ENCODE results near the gene COIL. TPM values are rescaled to one million over a fixed set of nuclear protein-coding genes. Genes with fewer than 3 reads are reported as not detected.

COIL gene
- total and polyA plus RNA-seq, 2 experiments from 2014 or later = 10.5 to 10.9 TPM

- H3F3A ChIP-seq (ENCODE audit: insufficient read depth) = peaks cover 4% of the 10 kb centered on the region; the same call in 1 of the 2 replicates
- peaks cover 13% of the 10 kb centered on the region; the same call in 1 of the 2 replicates for H3K79me2 ChIP-seq (ENCODE audit: insufficient read depth)
- no peaks in the 10 kb centered on the region for H4K20me1 ChIP-seq (ENCODE audit: insufficient read depth)
- H3K4me3 ChIP-seq = no peak overlapping the region
- in situ Hi-C loops (cut with MboI) = no loop called here
- peaks cover 13% of the 10 kb centered on the region; the same call in 1 of the 2 replicates for H3K4me1 ChIP-seq (ENCODE audit: insufficient read depth)
- no peaks in the 10 kb centered on the region for H3K9me2 ChIP-seq (ENCODE audit: insufficient read depth)
- H3K27ac ChIP-seq = no peak overlapping the region
- peaks cover 32% of the 10 kb centered on the region; the same call in 1 of the 2 replicates for H3K36me3 ChIP-seq (ENCODE audit: low read depth)
- H3K9me3 ChIP-seq (ENCODE audit: low read depth) = no peaks in the 10 kb centered on the region
- no peak overlapping the region for H3K9ac ChIP-seq
- no peaks in the 10 kb centered on the region for H3K27me3 ChIP-seq (replicated peaks; ENCODE audit: insufficient read depth)
- DNase-seq = no peak
- no peak overlapping the region for H3K4me2 ChIP-seq (ENCODE audit: unreplicated experiment)
- WGBS, 2 experiments (ENCODE audit: low coverage in 1 of 2, low lambda C conversion rate in 2 of 2, missing lambda C conversion rate in 2 of 2) = 67% methylated on average over 9 of the region's 9 CpGs
- TF ChIP-seq EZH2phosphoT487 (IDR thresholded peaks at IDR 0.05; ENCODE audit: insufficient read depth, low read depth) (no peak), EZH2 (IDR thresholded peaks at IDR 0.05; ENCODE audit: insufficient read depth, poor library complexity, severe bottlenecking) (no peak)
- H2AFZ ChIP-seq = no peak overlapping the region
Observed at GRCh38 chr17:56898874-56899273, 62.0 kb downstream of the COIL start.

DNA sequence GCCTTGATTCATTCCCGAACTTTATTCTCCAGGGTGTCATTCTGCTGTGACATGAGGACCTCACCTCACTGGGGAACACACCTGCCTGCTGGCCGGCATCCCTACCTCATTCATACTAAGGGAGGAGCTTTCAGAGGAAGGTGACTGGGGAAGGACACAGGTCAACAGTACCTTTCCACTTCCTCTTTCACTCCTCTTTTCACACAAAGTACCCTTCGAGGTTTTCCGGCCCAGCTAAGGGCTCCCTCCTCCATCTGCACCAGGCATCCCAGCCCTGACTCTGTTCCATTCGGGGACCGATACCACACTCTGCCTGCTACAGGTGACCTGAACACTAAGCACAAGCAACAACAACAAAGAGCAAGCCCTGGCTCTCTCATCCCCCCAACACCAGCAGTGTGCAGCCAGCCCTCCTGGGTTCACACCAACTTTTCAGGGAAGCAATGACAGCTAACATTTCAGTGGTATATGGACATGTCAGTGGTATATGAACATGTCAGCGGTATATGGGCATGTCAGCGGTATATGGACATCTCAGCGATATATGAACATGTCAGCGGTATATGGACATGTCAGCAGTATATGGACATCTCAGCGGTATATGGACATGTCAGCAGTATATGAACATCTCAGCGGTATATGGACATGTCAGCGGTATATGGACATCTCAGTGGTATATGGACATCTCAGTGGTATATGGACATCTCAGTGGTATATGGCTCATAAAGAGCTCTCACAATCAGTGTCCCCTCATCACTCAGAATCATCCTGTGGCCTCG lies 63.0 kb downstream of the COIL start:
- Histone ChIP-seq H3K36me3 (ENCODE audit: low read depth) (peaks cover 36% of the 10 kb centered on the region; the same call in 1 of the 2 replicates), H3K79me2 (ENCODE audit: insufficient read depth) (peaks cover 13% of the 10 kb centered on the region; the same call in 1 of the 2 replicates), H3F3A (ENCODE audit: insufficient read depth) (peaks cover 3% of the 10 kb centered on the region; the same call in 1 of the 2 replicates), H3K27ac (no peak overlapping the region), H3K4me3 (no peak overlapping the region), H2AFZ (no peak overlapping the region), H3K9me3 (ENCODE audit: low read depth) (no peaks in the 10 kb centered on the region), H3K27me3 (replicated peaks; ENCODE audit: insufficient read depth) (no peaks in the 10 kb centered on the region), H4K20me1 (ENCODE audit: insufficient read depth) (no peaks in the 10 kb centered on the region), H3K9me2 (ENCODE audit: insufficient read depth) (no peaks in the 10 kb centered on the region), H3K4me2 (ENCODE audit: unreplicated experiment) (no peak overlapping the region), H3K9ac (no peak overlapping the region), H3K4me1 (ENCODE audit: insufficient read depth) (peaks cover 13% of the 10 kb centered on the region; the same call in 1 of the 2 replicates)
- TF ChIP-seq EZH2phosphoT487 (IDR thresholded peaks at IDR 0.05; ENCODE audit: insufficient read depth, low read depth) (no peak), EZH2 (IDR thresholded peaks at IDR 0.05; ENCODE audit: insufficient read depth, poor library complexity, severe bottlenecking) (no peak)
- WGBS, 2 experiments (ENCODE audit: low coverage in 1 of 2, low lambda C conversion rate in 2 of 2, missing lambda C conversion rate in 2 of 2) = 95 to 96% methylated on average over 14 of the region's 14 CpGs
- DNase-seq = no peak
- in situ Hi-C loops (cut with MboI) = no loop called here

- Histone ChIP-seq H3K9me2 (ENCODE audit: insufficient read depth) (no peaks in the 10 kb centered on the region), H3K9me3 (ENCODE audit: low read depth) (no peaks in the 10 kb centered on the region), H3K27me3 (replicated peaks; ENCODE audit: insufficient read depth) (no peaks in the 10 kb centered on the region), H3K79me2 (ENCODE audit: insufficient read depth) (peaks cover 13% of the 10 kb centered on the region; the same call in 1 of the 2 replicates), H3K27ac (no peak overlapping the region), H3F3A (ENCODE audit: insufficient read depth) (no peaks in the 10 kb centered on the region), H2AFZ (no peak overlapping the region), H3K4me3 (no peak overlapping the region), H3K9ac (no peak overlapping the region), H3K4me2 (ENCODE audit: unreplicated experiment) (no peak overlapping the region), H3K36me3 (ENCODE audit: low read depth) (peaks cover 42% of the 10 kb centered on the region; the same call in 1 of the 2 replicates), H4K20me1 (ENCODE audit: insufficient read depth) (no peaks in the 10 kb centered on the region), H3K4me1 (ENCODE audit: insufficient read depth) (peaks cover 5% of the 10 kb centered on the region; the same call in 1 of the 2 replicates)
- in situ Hi-C loops (cut with MboI) = no loop called here
- DNase-seq = no peak
- WGBS, 2 experiments (ENCODE audit: low coverage in 1 of 2, low lambda C conversion rate in 2 of 2, missing lambda C conversion rate in 2 of 2) = 94 to 97% methylated on average over 4 of the region's 4 CpGs
- TF ChIP-seq EZH2 (IDR thresholded peaks at IDR 0.05; ENCODE audit: insufficient read depth, poor library complexity, severe bottlenecking) (no peak), EZH2phosphoT487 (IDR thresholded peaks at IDR 0.05; ENCODE audit: insufficient read depth, low read depth) (no peak)
Observed at GRCh38 chr17:56896968-56897359, 63.9 kb downstream of the COIL start.

DNA sequence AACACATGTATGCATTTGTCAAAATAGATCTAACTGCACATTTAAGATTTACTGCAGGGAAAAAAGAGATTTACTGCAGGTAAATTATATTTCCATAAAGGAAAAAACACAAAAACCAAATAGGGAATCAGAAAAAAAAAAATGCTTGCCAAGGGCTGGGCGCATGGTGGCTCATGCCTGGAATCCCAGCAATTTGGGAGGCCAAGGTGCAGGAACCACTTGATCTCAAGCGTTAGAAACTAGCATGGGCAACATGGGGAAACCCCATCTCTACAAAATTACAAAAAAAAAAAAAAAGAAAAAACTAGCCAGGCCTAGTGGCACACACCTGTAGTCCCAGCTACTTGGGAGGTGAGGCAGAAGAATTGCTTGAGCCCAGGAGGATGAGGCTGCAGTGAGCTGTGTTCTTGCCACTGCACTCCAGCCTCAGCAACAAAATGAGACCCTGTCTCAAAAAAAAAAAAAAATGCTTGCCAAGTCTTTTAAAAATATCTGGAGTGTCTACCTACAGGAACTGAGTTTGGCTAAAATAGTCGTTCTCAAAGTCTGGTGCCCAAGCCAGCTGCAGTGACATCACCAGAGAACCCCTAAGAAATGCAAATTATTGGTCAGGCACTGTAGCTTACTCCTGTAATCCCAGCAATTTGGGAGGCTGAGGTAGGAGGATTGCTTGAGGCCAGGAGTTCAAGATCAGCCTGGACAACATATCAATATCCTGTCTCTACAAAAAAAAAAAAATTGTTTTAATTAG lies 64.5 kb downstream of the COIL start:
- peaks cover 8% of the 10 kb centered on the region; the same call in 1 of the 2 replicates for H3K79me2 ChIP-seq (ENCODE audit: insufficient read depth)
- no peaks in the 10 kb centered on the region for H3K4me1 ChIP-seq (ENCODE audit: insufficient read depth)
- no peaks in the 10 kb centered on the region for H4K20me1 ChIP-seq (ENCODE audit: insufficient read depth)
- no peaks in the 10 kb centered on the region for H3K9me2 ChIP-seq (ENCODE audit: insufficient read depth)
- TF ChIP-seq EZH2phosphoT487 (IDR thresholded peaks at IDR 0.05; ENCODE audit: insufficient read depth, low read depth) = no peak
- no peak for TF ChIP-seq EZH2 (IDR thresholded peaks at IDR 0.05; ENCODE audit: insufficient read depth, poor library complexity, severe bottlenecking)
- H3K4me2 ChIP-seq (ENCODE audit: unreplicated experiment) = no peak overlapping the region
- H2AFZ ChIP-seq = no peak overlapping the region
- no peak overlapping the region for H3K4me3 ChIP-seq
- H3K27ac ChIP-seq = no peak overlapping the region
- peaks cover 37% of the 10 kb centered on the region; the same call in 1 of the 2 replicates for H3K36me3 ChIP-seq (ENCODE audit: low read depth)
- in situ Hi-C loops (cut with MboI) = no loop called here
- H3F3A ChIP-seq (ENCODE audit: insufficient read depth) = no peaks in the 10 kb centered on the region
- no peaks in the 10 kb centered on the region for H3K9me3 ChIP-seq (ENCODE audit: low read depth)
- no peaks in the 10 kb centered on the region for H3K27me3 ChIP-seq (replicated peaks; ENCODE audit: insufficient read depth)
- H3K9ac ChIP-seq = no peak overlapping the region
- no peak for DNase-seq
- WGBS, 2 experiments (ENCODE audit: low coverage in 1 of 2, low lambda C conversion rate in 2 of 2, missing lambda C conversion rate in 2 of 2) = 91 to 93% methylated on average over 3 of the region's 3 CpGs

Data from GM23248 (cell line).